ENCODE data around the gene MAP3K14.

DNA sequence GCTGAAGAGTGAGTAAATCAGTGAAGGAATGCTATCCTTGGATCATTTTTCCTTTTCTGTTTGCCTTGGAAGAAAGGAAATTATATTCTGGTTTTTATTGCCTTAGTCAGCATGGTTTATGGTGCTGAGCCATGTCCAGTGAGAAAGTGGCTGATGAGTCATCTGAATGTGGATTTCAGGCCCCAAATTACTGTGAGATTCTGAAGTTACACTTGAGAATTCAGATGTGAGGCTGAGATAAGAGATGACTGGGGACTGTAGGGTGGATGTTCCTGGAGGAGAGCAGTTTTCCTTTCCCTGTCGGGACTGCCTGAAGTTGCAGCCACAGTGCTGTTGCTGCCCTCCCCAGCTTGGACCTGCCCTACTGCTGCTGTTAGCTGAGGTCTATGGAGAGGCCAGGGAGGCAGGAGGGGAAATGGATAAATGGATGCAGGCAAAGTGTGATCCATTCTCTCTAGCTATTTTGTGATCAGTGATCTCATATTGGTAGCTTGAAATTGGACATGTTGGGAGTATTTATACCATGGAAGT is 4.2 kb upstream of the MAP3K14 start:
- TF ChIP-seq, protein P1, sequence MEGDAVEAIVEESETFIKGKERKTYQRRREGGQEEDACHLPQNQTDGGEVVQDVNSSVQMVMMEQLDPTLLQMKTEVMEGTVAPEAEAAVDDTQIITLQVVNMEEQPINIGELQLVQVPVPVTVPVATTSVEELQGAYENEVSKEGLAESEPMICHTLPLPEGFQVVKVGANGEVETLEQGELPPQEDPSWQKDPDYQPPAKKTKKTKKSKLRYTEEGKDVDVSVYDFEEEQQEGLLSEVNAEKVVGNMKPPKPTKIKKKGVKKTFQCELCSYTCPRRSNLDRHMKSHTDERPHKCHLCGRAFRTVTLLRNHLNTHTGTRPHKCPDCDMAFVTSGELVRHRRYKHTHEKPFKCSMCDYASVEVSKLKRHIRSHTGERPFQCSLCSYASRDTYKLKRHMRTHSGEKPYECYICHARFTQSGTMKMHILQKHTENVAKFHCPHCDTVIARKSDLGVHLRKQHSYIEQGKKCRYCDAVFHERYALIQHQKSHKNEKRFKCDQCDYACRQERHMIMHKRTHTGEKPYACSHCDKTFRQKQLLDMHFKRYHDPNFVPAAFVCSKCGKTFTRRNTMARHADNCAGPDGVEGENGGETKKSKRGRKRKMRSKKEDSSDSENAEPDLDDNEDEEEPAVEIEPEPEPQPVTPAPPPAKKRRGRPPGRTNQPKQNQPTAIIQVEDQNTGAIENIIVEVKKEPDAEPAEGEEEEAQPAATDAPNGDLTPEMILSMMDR (IDR thresholded peaks at IDR 0.05), result peak; percentile 11; the same call in 1 of the 2 replicates
- peak; percentile 78; the same call in 1 of the 2 replicates for TF ChIP-seq MEF2A (IDR thresholded peaks at IDR 0.05; ENCODE audit: borderline replicate concordance, low read depth)
- no peak for TF ChIP-seq RAD21 (IDR thresholded peaks at IDR 0.05; ENCODE audit: low read length)
- TF ChIP-seq, protein P2, sequence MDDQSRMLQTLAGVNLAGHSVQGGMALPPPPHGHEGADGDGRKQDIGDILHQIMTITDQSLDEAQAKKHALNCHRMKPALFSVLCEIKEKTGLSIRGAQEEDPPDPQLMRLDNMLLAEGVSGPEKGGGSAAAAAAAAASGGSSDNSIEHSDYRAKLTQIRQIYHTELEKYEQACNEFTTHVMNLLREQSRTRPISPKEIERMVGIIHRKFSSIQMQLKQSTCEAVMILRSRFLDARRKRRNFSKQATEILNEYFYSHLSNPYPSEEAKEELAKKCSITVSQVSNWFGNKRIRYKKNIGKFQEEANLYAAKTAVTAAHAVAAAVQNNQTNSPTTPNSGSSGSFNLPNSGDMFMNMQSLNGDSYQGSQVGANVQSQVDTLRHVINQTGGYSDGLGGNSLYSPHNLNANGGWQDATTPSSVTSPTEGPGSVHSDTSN (IDR thresholded peaks at IDR 0.05), result peak; percentile 95
- TF ChIP-seq POLR2AphosphoS5 (IDR thresholded peaks at IDR 0.05; ENCODE audit: low read depth, low read length), result peak; percentile 88; the same call in 1 of the 2 replicates
- peak; percentile 6 to 98; a peak in 3 of 4 replicates for TF ChIP-seq EP300 (IDR thresholded peaks at IDR 0.05; ENCODE audit: borderline replicate concordance in 1 of 2, low read depth in 1 of 2, low read length in 1 of 2)
- peak; percentile 98 for TF ChIP-seq TEAD4 (IDR thresholded peaks at IDR 0.05; ENCODE audit: borderline replicate concordance, insufficient read depth)
- TF ChIP-seq, protein P3, sequence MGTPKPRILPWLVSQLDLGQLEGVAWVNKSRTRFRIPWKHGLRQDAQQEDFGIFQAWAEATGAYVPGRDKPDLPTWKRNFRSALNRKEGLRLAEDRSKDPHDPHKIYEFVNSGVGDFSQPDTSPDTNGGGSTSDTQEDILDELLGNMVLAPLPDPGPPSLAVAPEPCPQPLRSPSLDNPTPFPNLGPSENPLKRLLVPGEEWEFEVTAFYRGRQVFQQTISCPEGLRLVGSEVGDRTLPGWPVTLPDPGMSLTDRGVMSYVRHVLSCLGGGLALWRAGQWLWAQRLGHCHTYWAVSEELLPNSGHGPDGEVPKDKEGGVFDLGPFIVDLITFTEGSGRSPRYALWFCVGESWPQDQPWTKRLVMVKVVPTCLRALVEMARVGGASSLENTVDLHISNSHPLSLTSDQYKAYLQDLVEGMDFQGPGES (IDR thresholded peaks at IDR 0.05; ENCODE audit: low read depth, low read length), result no peak

Data from SK-N-SH (cell line).